Erythroblast (primary cell): ENCODE data around the gene OR10K1.

ENCODE experiments used
- GATA1 ChIP-seq: IDR thresholded peaks from 2 replicates; pipeline ENCODE4 v1.6.1; 2011; ENCODE audit warnings: low read depth, mild to moderate bottlenecking, control low read depth, low read length, moderate library complexity
- POLR2A ChIP-seq: IDR thresholded peaks from 2 replicates; pipeline ENCODE4 v1.6.1; 2011; ENCODE audit warnings: mild to moderate bottlenecking, low read length

GRCh38 chr1:158458263-158458662, 3.4 kb upstream of the OR10K1 start:
- TF ChIP-seq POLR2A (no peak), GATA1 (no peak)
